Measurements from ENCODE around the gene KIF2A. TPM values are rescaled to one million over a fixed set of nuclear protein-coding genes. Genes with fewer than 3 reads are reported as not detected.

KIF2A gene
- total RNA-seq, 1 experiment from 2014 or later: 42.9 TPM

DNA sequence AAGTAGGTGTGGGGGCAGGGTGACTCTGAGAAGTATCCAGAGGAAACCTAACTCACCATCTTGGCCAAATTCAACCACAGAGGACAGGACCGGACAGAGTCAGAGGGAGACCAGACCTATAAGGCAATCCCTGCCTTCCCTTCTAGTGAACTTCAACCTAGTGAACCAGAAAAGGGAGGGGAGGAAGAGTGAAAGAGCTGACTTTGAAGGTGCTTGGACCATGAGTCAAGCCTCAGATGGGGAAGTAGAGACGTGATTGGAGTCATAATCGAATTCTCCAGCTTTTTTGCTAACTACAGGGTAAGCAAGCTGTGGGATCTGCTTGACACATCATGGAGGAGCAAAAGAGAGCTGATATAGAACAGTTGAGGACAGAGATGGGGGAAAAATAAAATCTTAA, 18.8 kb upstream of the KIF2A start:
- Histone ChIP-seq H3K4me2 (ENCODE audit: low read length) (no peak overlapping the region), H3K4me3 (replicated peaks in 1 of 2; ENCODE audit: low read depth in 1 of 2, low read length in 2 of 2) (no peak overlapping the region), H3K27me3 (ENCODE audit: insufficient read depth, low read length) (no peaks in the 10 kb centered on the region), H3K27ac (ENCODE audit: low read depth, low read length) (no peak overlapping the region), H4K20me1 (ENCODE audit: insufficient read depth) (no peaks in the 10 kb centered on the region), H3K9me3 (ENCODE audit: control insufficient read depth in 1 of 2, insufficient read depth in 1 of 2, low read depth in 1 of 2, low read length in 2 of 2) (no peaks in the 10 kb centered on the region), H3K9ac (ENCODE audit: low read length) (no peak overlapping the region), H3K36me3 (ENCODE audit: control insufficient read depth in 1 of 2, insufficient read depth in 2 of 2, low read length in 2 of 2) (no peaks in the 10 kb centered on the region), H2AFZ (ENCODE audit: low read depth, low read length, poor library complexity, severe bottlenecking) (no peak overlapping the region), H3K9me2 (ENCODE audit: insufficient read depth) (no peaks in the 10 kb centered on the region), H3K79me2 (ENCODE audit: insufficient read depth, low read length) (no peaks in the 10 kb centered on the region), H3K4me1 (ENCODE audit: control insufficient read depth in 1 of 2, insufficient read depth in 2 of 2, low read length in 2 of 2) (no peaks in the 10 kb centered on the region)
- intact Hi-C loops (cut with micrococcal nuclease): no loop called here
- ATAC-seq (no peak), DNase-seq (ENCODE audit: low read depth, low spot score) (no peak)
- ChIA-PET POLR2A (no interaction called here), CTCF (no interaction called here), RAD21 (ENCODE audit: low non-redundant PET in 1 of 2, low total read pairs in 2 of 2, uncharacterized antibody in 2 of 2, unreplicated experiment in 2 of 2) (no interaction called here)
- no TSS peak for BruUV-seq (replicated peaks)
- TF ChIP-seq, protein P1, sequence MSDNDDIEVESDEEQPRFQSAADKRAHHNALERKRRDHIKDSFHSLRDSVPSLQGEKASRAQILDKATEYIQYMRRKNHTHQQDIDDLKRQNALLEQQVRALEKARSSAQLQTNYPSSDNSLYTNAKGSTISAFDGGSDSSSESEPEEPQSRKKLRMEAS (IDR thresholded peaks at IDR 0.05): no peak
- TF ChIP-seq SIN3A (IDR thresholded peaks at IDR 0.05; ENCODE audit: low read depth): no peak

DNA sequence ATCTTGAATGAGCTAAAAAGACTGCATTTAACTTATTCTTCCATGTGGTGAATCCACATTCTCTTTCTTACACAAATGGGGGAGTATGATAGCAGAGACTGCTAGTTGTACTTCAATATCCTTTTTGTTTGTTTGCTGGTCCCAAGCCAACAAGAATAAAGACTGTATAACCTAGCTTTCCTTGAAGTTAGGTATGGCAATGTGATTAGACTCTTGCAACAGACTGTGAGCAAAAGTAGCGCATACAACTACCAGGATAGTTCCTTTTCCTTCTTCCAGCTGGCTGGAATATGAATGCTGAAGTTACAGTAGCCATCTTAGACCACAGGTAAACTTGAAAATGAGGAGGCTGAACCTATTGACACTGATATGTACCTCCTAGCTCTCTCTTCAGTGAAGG, 17.9 kb upstream of the KIF2A start:
- Histone ChIP-seq H3K4me2 (ENCODE audit: low read length) (no peak overlapping the region), H2AFZ (ENCODE audit: low read depth, low read length, poor library complexity, severe bottlenecking) (no peak overlapping the region), H3K36me3 (ENCODE audit: control insufficient read depth in 1 of 2, insufficient read depth in 2 of 2, low read length in 2 of 2) (no peaks in the 10 kb centered on the region), H3K27ac (ENCODE audit: low read depth, low read length) (no peak overlapping the region), H3K4me3 (replicated peaks in 1 of 2; ENCODE audit: low read depth in 1 of 2, low read length in 2 of 2) (no peak overlapping the region), H3K9me3 (ENCODE audit: control insufficient read depth in 1 of 2, insufficient read depth in 1 of 2, low read depth in 1 of 2, low read length in 2 of 2) (no peaks in the 10 kb centered on the region), H3K9me2 (ENCODE audit: insufficient read depth) (no peaks in the 10 kb centered on the region), H3K27me3 (ENCODE audit: insufficient read depth, low read length) (no peaks in the 10 kb centered on the region), H3K4me1 (ENCODE audit: control insufficient read depth in 1 of 2, insufficient read depth in 2 of 2, low read length in 2 of 2) (no peaks in the 10 kb centered on the region), H3K9ac (ENCODE audit: low read length) (no peak overlapping the region), H4K20me1 (ENCODE audit: insufficient read depth) (no peaks in the 10 kb centered on the region), H3K79me2 (ENCODE audit: insufficient read depth, low read length) (no peaks in the 10 kb centered on the region)
- ChIA-PET CTCF (no interaction called here), POLR2A (no interaction called here), RAD21 (ENCODE audit: low non-redundant PET in 1 of 2, low total read pairs in 2 of 2, uncharacterized antibody in 2 of 2, unreplicated experiment in 2 of 2) (no interaction called here)
- no TSS peak for BruUV-seq (replicated peaks)
- TF ChIP-seq CBX3 (IDR thresholded peaks at IDR 0.05; ENCODE audit: low read depth) (no peak), SIN3A (IDR thresholded peaks at IDR 0.05; ENCODE audit: low read depth) (no peak), TCF7L2 (IDR thresholded peaks at IDR 0.05; ENCODE audit: borderline replicate concordance, extremely low read depth, insufficient read depth, insufficient read length) (no peak), ELF1 (IDR thresholded peaks at IDR 0.05; ENCODE audit: borderline replicate concordance, low read depth) (no peak), POLR2A (IDR thresholded peaks at IDR 0.05; ENCODE audit: borderline replicate concordance, extremely low read depth, insufficient read depth, insufficient read length) (no peak), SRF (IDR thresholded peaks at IDR 0.05; ENCODE audit: low read depth) (no peak), SP1 (IDR thresholded peaks at IDR 0.05; ENCODE audit: low read depth) (no peak), ZNF274 (IDR thresholded peaks at IDR 0.05; ENCODE audit: low read depth, low read length) (no peak)
- TF ChIP-seq, protein P2, sequence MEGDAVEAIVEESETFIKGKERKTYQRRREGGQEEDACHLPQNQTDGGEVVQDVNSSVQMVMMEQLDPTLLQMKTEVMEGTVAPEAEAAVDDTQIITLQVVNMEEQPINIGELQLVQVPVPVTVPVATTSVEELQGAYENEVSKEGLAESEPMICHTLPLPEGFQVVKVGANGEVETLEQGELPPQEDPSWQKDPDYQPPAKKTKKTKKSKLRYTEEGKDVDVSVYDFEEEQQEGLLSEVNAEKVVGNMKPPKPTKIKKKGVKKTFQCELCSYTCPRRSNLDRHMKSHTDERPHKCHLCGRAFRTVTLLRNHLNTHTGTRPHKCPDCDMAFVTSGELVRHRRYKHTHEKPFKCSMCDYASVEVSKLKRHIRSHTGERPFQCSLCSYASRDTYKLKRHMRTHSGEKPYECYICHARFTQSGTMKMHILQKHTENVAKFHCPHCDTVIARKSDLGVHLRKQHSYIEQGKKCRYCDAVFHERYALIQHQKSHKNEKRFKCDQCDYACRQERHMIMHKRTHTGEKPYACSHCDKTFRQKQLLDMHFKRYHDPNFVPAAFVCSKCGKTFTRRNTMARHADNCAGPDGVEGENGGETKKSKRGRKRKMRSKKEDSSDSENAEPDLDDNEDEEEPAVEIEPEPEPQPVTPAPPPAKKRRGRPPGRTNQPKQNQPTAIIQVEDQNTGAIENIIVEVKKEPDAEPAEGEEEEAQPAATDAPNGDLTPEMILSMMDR (IDR thresholded peaks at IDR 0.05 in 2 of 3, conservative IDR thresholded peaks at IDR 0.05 in 1 of 3; ENCODE audit: borderline replicate concordance in 1 of 3, insufficient read depth in 1 of 3, low read depth in 2 of 3, low read length in 2 of 3): no peak
- DNase-seq (ENCODE audit: low read depth, low spot score): no peak
- intact Hi-C loops (cut with micrococcal nuclease): no loop called here
- no peak for ATAC-seq

All from HCT116 (cell line).